HCT116 (cell line): ENCODE data around the gene GRIFIN.

ENCODE experiments used
- ATF3 ChIP-seq: IDR thresholded peaks from 2 replicates; pipeline ENCODE4 v1.6.1; 2012
- CTCF ChIP-seq, 3 experiments: fragments of 200-600 bp in 1 of 3; sonication (generic) in 1 of 3; IDR thresholded peaks in 2 of 3; conservative IDR thresholded peaks in 1 of 3; 2 replicates each; pipeline ENCODE4 v1.5.1; 2012 to 2017; ENCODE audit warnings: low read depth in 2 of 3, low read length in 2 of 3, antibody characterized with exemption in 1 of 3, borderline replicate concordance in 1 of 3, control low read depth in 1 of 3, mild to moderate bottlenecking in 1 of 3, mixed read lengths in 1 of 3, mixed run types in 1 of 3, moderate library complexity in 1 of 3; ENCODE audit not compliant: insufficient read depth in 1 of 3
- EZH2 ChIP-seq: fragments of 200-600 bp; sonication (generic); IDR thresholded peaks from 2 replicates; pipeline ENCODE4 v1.6.1; 2017; ENCODE audit warnings: antibody characterized with exemption, mixed run types
- FOSL1 ChIP-seq: IDR thresholded peaks from 2 replicates; pipeline ENCODE4 v1.6.1; 2012; ENCODE audit warnings: low read depth
- POLR2A ChIP-seq: IDR thresholded peaks from 2 replicates; pipeline ENCODE4 v1.7.0; 2011; ENCODE audit warnings: borderline replicate concordance; ENCODE audit not compliant: insufficient read depth, insufficient read length; ENCODE audit errors: extremely low read depth
- POLR2AphosphoS5 ChIP-seq: IDR thresholded peaks from 2 replicates; pipeline ENCODE4 v1.6.1; 2011; ENCODE audit warnings: mild to moderate bottlenecking, low read depth, low read length, moderate library complexity
- RAD21 ChIP-seq: IDR thresholded peaks from 2 replicates; pipeline ENCODE4 v1.6.1; 2012; ENCODE audit warnings: low read depth, mild to moderate bottlenecking
- SP1 ChIP-seq: IDR thresholded peaks from 2 replicates; pipeline ENCODE4 v1.6.1; 2012; ENCODE audit warnings: low read depth
- ZBTB33 ChIP-seq: IDR thresholded peaks from 2 replicates; pipeline ENCODE4 v1.6.1; 2011; ENCODE audit warnings: mild to moderate bottlenecking, low read length, moderate library complexity; ENCODE audit not compliant: insufficient replicate concordance; ENCODE audit errors: extremely low read depth
- TF ChIP-seq, protein P1 (sequence below): IDR thresholded peaks from 2 replicates; pipeline ENCODE4 v1.6.1; 2012; ENCODE audit warnings: low read depth

GRCh38 chr7:2471396-2471795, 4.8 kb downstream of the GRIFIN start:
- TF ChIP-seq POLR2AphosphoS5 = no peak
- TF ChIP-seq FOSL1 = no peak
- TF ChIP-seq, protein P1, sequence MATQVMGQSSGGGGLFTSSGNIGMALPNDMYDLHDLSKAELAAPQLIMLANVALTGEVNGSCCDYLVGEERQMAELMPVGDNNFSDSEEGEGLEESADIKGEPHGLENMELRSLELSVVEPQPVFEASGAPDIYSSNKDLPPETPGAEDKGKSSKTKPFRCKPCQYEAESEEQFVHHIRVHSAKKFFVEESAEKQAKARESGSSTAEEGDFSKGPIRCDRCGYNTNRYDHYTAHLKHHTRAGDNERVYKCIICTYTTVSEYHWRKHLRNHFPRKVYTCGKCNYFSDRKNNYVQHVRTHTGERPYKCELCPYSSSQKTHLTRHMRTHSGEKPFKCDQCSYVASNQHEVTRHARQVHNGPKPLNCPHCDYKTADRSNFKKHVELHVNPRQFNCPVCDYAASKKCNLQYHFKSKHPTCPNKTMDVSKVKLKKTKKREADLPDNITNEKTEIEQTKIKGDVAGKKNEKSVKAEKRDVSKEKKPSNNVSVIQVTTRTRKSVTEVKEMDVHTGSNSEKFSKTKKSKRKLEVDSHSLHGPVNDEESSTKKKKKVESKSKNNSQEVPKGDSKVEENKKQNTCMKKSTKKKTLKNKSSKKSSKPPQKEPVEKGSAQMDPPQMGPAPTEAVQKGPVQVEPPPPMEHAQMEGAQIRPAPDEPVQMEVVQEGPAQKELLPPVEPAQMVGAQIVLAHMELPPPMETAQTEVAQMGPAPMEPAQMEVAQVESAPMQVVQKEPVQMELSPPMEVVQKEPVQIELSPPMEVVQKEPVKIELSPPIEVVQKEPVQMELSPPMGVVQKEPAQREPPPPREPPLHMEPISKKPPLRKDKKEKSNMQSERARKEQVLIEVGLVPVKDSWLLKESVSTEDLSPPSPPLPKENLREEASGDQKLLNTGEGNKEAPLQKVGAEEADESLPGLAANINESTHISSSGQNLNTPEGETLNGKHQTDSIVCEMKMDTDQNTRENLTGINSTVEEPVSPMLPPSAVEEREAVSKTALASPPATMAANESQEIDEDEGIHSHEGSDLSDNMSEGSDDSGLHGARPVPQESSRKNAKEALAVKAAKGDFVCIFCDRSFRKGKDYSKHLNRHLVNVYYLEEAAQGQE = no peak
- no peak for TF ChIP-seq EZH2
- TF ChIP-seq POLR2A = no peak
- no peak for TF ChIP-seq CTCF (IDR thresholded peaks at IDR 0.05 in 2 of 3, conservative IDR thresholded peaks at IDR 0.05 in 1 of 3; ENCODE audit: borderline replicate concordance in 1 of 3, insufficient read depth in 1 of 3, low read depth in 2 of 3, low read length in 2 of 3)
- no peak for TF ChIP-seq RAD21
- TF ChIP-seq ZBTB33 = no peak
- TF ChIP-seq ATF3 = no peak
- no peak for TF ChIP-seq SP1
